ENCODE results near the gene ACRBP. TPM values are rescaled to one million over a fixed set of nuclear protein-coding genes. Genes with fewer than 3 reads are reported as not detected.

The ACRBP gene
- total and polyA plus RNA-seq, 2 donors (not counting 3 experiments of a cell fraction or from before 2014, with no cell fraction given): 1.3 to 5.7 TPM

- H3K79me2 ChIP-seq (ENCODE audit: control insufficient read depth, insufficient read depth, low read length): peaks cover 15% of the 10 kb centered on the region
- dilution Hi-C loops (cut with MboI; ENCODE audit: extremely low pct_ligation_motif_present, low sequenced_read_pairs) (no loop called here), intact Hi-C loops (cut with micrococcal nuclease) (no loop called here)
- no peaks in the 10 kb centered on the region for H3K9me1 ChIP-seq (replicated peaks; ENCODE audit: control insufficient read depth, extremely low read depth, insufficient read depth, low read length)
- H3K36me3 ChIP-seq (ENCODE audit: control insufficient read depth in 2 of 2, extremely low read depth in 1 of 2, insufficient read depth in 2 of 2, low read length in 2 of 2): no peaks in the 10 kb centered on the region
- no peak for TF ChIP-seq POLR2AphosphoS5 (IDR thresholded peaks at IDR 0.05; ENCODE audit: insufficient read depth, low read depth, low read length)
- no peak for TF ChIP-seq GATA2 (IDR thresholded peaks at IDR 0.05; ENCODE audit: insufficient read depth, insufficient read length, low read depth, low read length)
- no peak for TF ChIP-seq JUN (IDR thresholded peaks at IDR 0.05; ENCODE audit: borderline replicate concordance, insufficient read depth, insufficient read length, low read depth)
- H3K4me1 ChIP-seq (ENCODE audit: control insufficient read depth, extremely low read depth, insufficient read depth, low read length): peaks cover 12% of the 10 kb centered on the region
- H3K9me3 ChIP-seq (replicated peaks; ENCODE audit: control insufficient read depth, insufficient read depth, low read length): no peaks in the 10 kb centered on the region
- H4K20me1 ChIP-seq (replicated peaks; ENCODE audit: control insufficient read depth, extremely low read depth, insufficient read depth, low read length): no peaks in the 10 kb centered on the region
- FAIRE-seq: no peak
- H2AFZ ChIP-seq (ENCODE audit: low read depth, low read length): no peak overlapping the region
- no peak overlapping the region for H3K4me3 ChIP-seq (replicated peaks in 1 of 3; ENCODE audit: insufficient read depth in 1 of 3, low read depth in 1 of 3, low read length in 3 of 3)
- H3K4me2 ChIP-seq (ENCODE audit: insufficient read depth, low read length): no peak overlapping the region
- ChIA-PET POLR2A (no interaction called here), CTCF (interaction anchor here (1.8 kb wide), 1 partner anchor 9 kb away, joined by 8 read pairs; no protein-coding TSS in a partner anchor)
- no peak for DNase-seq (ENCODE audit: low read depth, low spot score)
- H3K9ac ChIP-seq (replicated peaks; ENCODE audit: extremely low read depth, insufficient read depth, low read length): no peak overlapping the region
- BruUV-seq (replicated peaks): no TSS peak
- H3K27ac ChIP-seq (ENCODE audit: insufficient read depth, low read depth, low read length): no peak overlapping the region
- peaks cover 0 to under 1% of the 10 kb centered on the region in 2 experiments for H3K27me3 ChIP-seq (ENCODE audit: control insufficient read depth in 2 of 2, insufficient read depth in 2 of 2, low read length in 2 of 2)
Measured at GRCh38 chr12:6692888-6693287, 45.7 kb upstream of the ACRBP start.

- H3K36me3 ChIP-seq (ENCODE audit: control insufficient read depth in 2 of 2, extremely low read depth in 1 of 2, insufficient read depth in 2 of 2, low read length in 2 of 2): no peaks in the 10 kb centered on the region
- H3K27me3 ChIP-seq (ENCODE audit: control insufficient read depth in 2 of 2, insufficient read depth in 2 of 2, low read length in 2 of 2): no peaks in the 10 kb centered on the region
- H3K4me1 ChIP-seq (ENCODE audit: control insufficient read depth, extremely low read depth, insufficient read depth, low read length): peaks cover 21% of the 10 kb centered on the region
- no peak for DNase-seq (ENCODE audit: low read depth, low spot score)
- CTCF ChIA-PET: interaction anchor here (0.8 kb wide), 2 partner anchors 33 to 72 kb away, joined by 3 read pairs; partner anchors contain the start of gene COPS7A
- no peak overlapping the region for H3K27ac ChIP-seq (ENCODE audit: insufficient read depth, low read depth, low read length)
- H4K20me1 ChIP-seq (replicated peaks; ENCODE audit: control insufficient read depth, extremely low read depth, insufficient read depth, low read length): no peaks in the 10 kb centered on the region
- no peaks in the 10 kb centered on the region for H3K9me1 ChIP-seq (replicated peaks; ENCODE audit: control insufficient read depth, extremely low read depth, insufficient read depth, low read length)
- no peak overlapping the region for H3K4me3 ChIP-seq (replicated peaks in 1 of 3; ENCODE audit: insufficient read depth in 1 of 3, low read depth in 1 of 3, low read length in 3 of 3)
- H3K9ac ChIP-seq (replicated peaks; ENCODE audit: extremely low read depth, insufficient read depth, low read length): no peak overlapping the region
- dilution Hi-C loops (cut with MboI; ENCODE audit: extremely low pct_ligation_motif_present, low sequenced_read_pairs) (no loop called here), intact Hi-C loops (cut with micrococcal nuclease) (no loop called here)
- H2AFZ ChIP-seq (ENCODE audit: low read depth, low read length): no peak overlapping the region
- POLR2A ChIA-PET: no interaction called here
- peaks cover 29% of the 10 kb centered on the region for H3K79me2 ChIP-seq (ENCODE audit: control insufficient read depth, insufficient read depth, low read length)
- H3K4me2 ChIP-seq (ENCODE audit: insufficient read depth, low read length): no peak overlapping the region
- BruUV-seq (replicated peaks): no TSS peak
- no peak for FAIRE-seq
- no peaks in the 10 kb centered on the region for H3K9me3 ChIP-seq (replicated peaks; ENCODE audit: control insufficient read depth, insufficient read depth, low read length)
- TF ChIP-seq JUN (IDR thresholded peaks at IDR 0.05; ENCODE audit: borderline replicate concordance, insufficient read depth, insufficient read length, low read depth): no peak
- no peak for TF ChIP-seq GATA2 (IDR thresholded peaks at IDR 0.05; ENCODE audit: insufficient read depth, insufficient read length, low read depth, low read length)
- no peak for TF ChIP-seq POLR2A (IDR thresholded peaks at IDR 0.05; ENCODE audit: low read depth, low read length)
- no peak for TF ChIP-seq MYC (IDR thresholded peaks at IDR 0.05; ENCODE audit: low read depth, low read length)
- TF ChIP-seq FOS (IDR thresholded peaks at IDR 0.05; ENCODE audit: borderline replicate concordance, insufficient read depth, low read length): no peak
- no peak for TF ChIP-seq POLR2AphosphoS5 (IDR thresholded peaks at IDR 0.05; ENCODE audit: insufficient read depth, low read depth, low read length)
- no peak for TF ChIP-seq MAX (IDR thresholded peaks at IDR 0.05; ENCODE audit: insufficient read depth, insufficient read length)
- no peak for TF ChIP-seq CTCF (IDR thresholded peaks at IDR 0.05; ENCODE audit: extremely low read depth in 1 of 2, insufficient read depth in 1 of 2, low read depth in 1 of 2, low read length in 2 of 2)
- no peak for TF ChIP-seq EZH2 (IDR thresholded peaks at IDR 0.05; ENCODE audit: borderline replicate concordance, low read depth, low read length, severe bottlenecking)
Measured at GRCh38 chr12:6691473-6691872, 44.2 kb upstream of the ACRBP start.
